HepG2 (cell line): ENCODE data around the gene PROCR. TPM values are rescaled to one million over a fixed set of nuclear protein-coding genes. Genes with fewer than 3 reads are reported as not detected.

Experiments used
- AKNA ChIP-seq: sonication (generic); formaldehyde crosslinking; IDR thresholded peaks from 2 replicates; pipeline ENCODE4 v1.4.0; 2020; ENCODE audit warnings: missing genetic modification reagents, borderline replicate concordance
- ARID5B ChIP-seq: IDR thresholded peaks from 2 replicates; pipeline ENCODE4 v1.4.0; 2020; ENCODE audit warnings: mild to moderate bottlenecking, missing genetic modification reagents
- ATF2 ChIP-seq: sonication (generic); formaldehyde crosslinking; IDR thresholded peaks from 2 replicates; pipeline ENCODE4 v1.4.0; 2020; ENCODE audit warnings: missing genetic modification reagents
- GLMP ChIP-seq: sonication (generic); formaldehyde crosslinking; IDR thresholded peaks from 2 replicates; pipeline ENCODE4 v1.9.0; 2021; ENCODE audit warnings: missing genetic modification reagents, mild to moderate bottlenecking, borderline replicate concordance
- HBP1 ChIP-seq: IDR thresholded peaks from 2 replicates; pipeline ENCODE4 v1.6.1; 2016; ENCODE audit warnings: low read depth, control low read depth
- HMGA1 ChIP-seq: sonication (generic); formaldehyde crosslinking; conservative IDR thresholded peaks from 2 replicates; pipeline ENCODE4 v1.4.0; 2020; ENCODE audit warnings: missing genetic modification reagents
- KDM4B ChIP-seq: sonication (generic); formaldehyde crosslinking; IDR thresholded peaks from 2 replicates; pipeline ENCODE4 v1.4.0; 2020; ENCODE audit warnings: missing genetic modification reagents
- PHF5A ChIP-seq: IDR thresholded peaks from one replicate; pipeline ENCODE4 v1.6.1; 2018; ENCODE audit warnings: low read depth, missing genetic modification reagents; ENCODE audit not compliant: unreplicated experiment
- RBAK ChIP-seq: sonication (generic); formaldehyde crosslinking; IDR thresholded peaks from 2 replicates; pipeline ENCODE4 v1.5.1; 2020; ENCODE audit warnings: mild to moderate bottlenecking, missing genetic modification reagents
- REPIN1 ChIP-seq: sonication (generic); formaldehyde crosslinking; IDR thresholded peaks from 2 replicates; pipeline ENCODE4 v1.8.0; 2022; ENCODE audit warnings: missing genetic modification reagents, low read depth, mild to moderate bottlenecking, borderline replicate concordance
- RFXANK ChIP-seq: IDR thresholded peaks from 2 replicates; pipeline ENCODE4 v1.6.1; 2016
- ZBTB39 ChIP-seq: sonication (generic); formaldehyde crosslinking; IDR thresholded peaks from 2 replicates; pipeline ENCODE4 v1.5.0; 2020; ENCODE audit warnings: missing genetic modification reagents
- ZC3H4 ChIP-seq: sonication (generic); formaldehyde crosslinking; IDR thresholded peaks from 2 replicates; pipeline ENCODE4 v1.4.0; 2020; ENCODE audit warnings: missing genetic modification reagents, borderline replicate concordance
- ZNF335 ChIP-seq: sonication (generic); formaldehyde crosslinking; IDR thresholded peaks from 2 replicates; pipeline ENCODE4 v1.4.0; 2020; ENCODE audit warnings: missing genetic modification reagents
- ZNF607 ChIP-seq: sonication (generic); formaldehyde crosslinking; IDR thresholded peaks from 2 replicates; pipeline ENCODE4 v1.5.1; 2020; ENCODE audit warnings: missing genetic modification reagents, mild to moderate bottlenecking, borderline replicate concordance
- polyA plus RNA-seq, 8 experiments: library from polyadenylated mRNA; depleted of rRNA in 3 of 8; stranded (reverse) in 7 of 8; unstranded in 1 of 8; fragments of >200 nt; fragmentation: Illumina TruSeq in 4 of 8; extraction: Trizol in 4 of 8; gene quantifications; 2 replicates each; pipeline versions ENCODE4 v1.2.1 to v1.2.3, GENCODE V29; 2011 to 2016; ENCODE audit warnings: low read depth in 4 of 8, missing spikeins in 1 of 8, mixed read lengths in 1 of 8; ENCODE audit not compliant: insufficient read depth in 1 of 8
- total RNA-seq, 5 experiments: library from RNA; depleted of rRNA; stranded (reverse); fragments of >200 nt; fragmentation: Illumina TruSeq; extraction: Trizol; gene quantifications; 2 replicates each; pipeline ENCODE4 v1.2.3, GENCODE V29; 2016; ENCODE audit warnings: low read depth in 1 of 5

PROCR gene
- total and polyA plus RNA-seq, 2 of the 13 experiments (the other 11 are each of a cell fraction or from before 2014, with no cell fraction given): 1.4 to 1.7 TPM

GRCh38 chr20:35129647-35130069 lies 42.2 kb upstream of the PROCR start (continued):
- TF ChIP-seq AKNA (no peak), ZBTB39 (CRISPR knock-in tag) (no peak), ZNF607 (CRISPR knock-in tag) (no peak), RBAK (no peak), PHF5A (CRISPR knock-in tag) (no peak), RFXANK (CRISPR knock-in tag) (no peak), GLMP (CRISPR knock-in tag) (no peak), HBP1 (no peak), REPIN1 (CRISPR knock-in tag) (no peak), ZC3H4 (CRISPR knock-in tag) (no peak), HMGA1 (CRISPR knock-in tag) (no peak), ATF2 (CRISPR knock-in tag) (peak; percentile 83; the same call in 1 of the 2 replicates), KDM4B (no peak), ARID5B (CRISPR knock-in tag) (peak; percentile 84), ZNF335 (CRISPR knock-in tag) (no peak)
